Osteoblast (primary cell): ENCODE data around the gene SORCS1. TPM values are rescaled to one million over a fixed set of nuclear protein-coding genes. Genes with fewer than 3 reads are reported as not detected.

Experiments
- DNase-seq: peaks from one replicate; pipeline ENCODE4 v3.0.0; 2011; ENCODE audit warnings: low spot score, mixed read lengths; ENCODE audit not compliant: insufficient read length; ENCODE audit errors: missing footprints
- H2AFZ ChIP-seq: 2 replicates; pipeline ENCODE4 v1.6.0; 2011; ENCODE audit warnings: mild to moderate bottlenecking, low read length
- H3K27ac ChIP-seq: 2 replicates; pipeline ENCODE4 v1.5.1; 2011; ENCODE audit warnings: mild to moderate bottlenecking, low read depth, low read length, moderate library complexity
- H3K27me3 ChIP-seq: 2 replicates; pipeline ENCODE4 v1.6.0; 2012; ENCODE audit warnings: mild to moderate bottlenecking, control low read depth, inconsistent platforms, low read length, moderate library complexity; ENCODE audit not compliant: insufficient read depth
- H3K36me3 ChIP-seq: 2 replicates; pipeline ENCODE4 v1.5.1; 2011; ENCODE audit warnings: mild to moderate bottlenecking, low read length, control low read depth, moderate library complexity; ENCODE audit not compliant: insufficient read depth
- H3K4me1 ChIP-seq: 2 replicates; pipeline ENCODE4 v1.5.1; 2011; ENCODE audit warnings: mild to moderate bottlenecking, low read length, control low read depth, moderate library complexity; ENCODE audit not compliant: insufficient read depth
- H3K4me2 ChIP-seq: 2 replicates; pipeline ENCODE4 v1.6.0; 2011; ENCODE audit warnings: mild to moderate bottlenecking, low read length; ENCODE audit not compliant: insufficient read depth
- H3K4me3 ChIP-seq: fragments of 200-600 bp; sonication (generic); 3 replicates; pipeline ENCODE4 v1.5.1; 2012; ENCODE audit warnings: mild to moderate bottlenecking, low read length, inconsistent platforms; ENCODE audit not compliant: insufficient read depth
- H3K79me2 ChIP-seq: 2 replicates; pipeline ENCODE4 v1.6.0; 2012; ENCODE audit warnings: mild to moderate bottlenecking, low read length, control low read depth, inconsistent platforms; ENCODE audit not compliant: insufficient read depth
- H3K9me3 ChIP-seq: 2 replicates; pipeline ENCODE4 v1.5.1; 2011; ENCODE audit warnings: low read depth, low read length, control low read depth
- H4K20me1 ChIP-seq: 2 replicates; pipeline ENCODE4 v1.6.0; 2012; ENCODE audit warnings: mild to moderate bottlenecking, low read length, control low read depth; ENCODE audit not compliant: insufficient read depth
- CTCF ChIP-seq: IDR thresholded peaks from 2 replicates; pipeline ENCODE4 v1.5.1; 2011; ENCODE audit warnings: mild to moderate bottlenecking, low read depth, low read length, moderate library complexity; ENCODE audit errors: extremely low read depth
- total RNA-seq: library from RNA; depleted of rRNA; stranded (reverse); fragments of >200 nt; gene quantifications from 2 replicates; pipeline ENCODE4 v1.2.3, GENCODE V29; 2012

Gene SORCS1
- total RNA-seq, 1 donor, result not detected

- no peak for TF ChIP-seq CTCF
- Histone ChIP-seq H3K9me3 (no peaks in the 10 kb centered on the region), H3K27me3 (no peaks in the 10 kb centered on the region), H4K20me1 (no peaks in the 10 kb centered on the region), H3K27ac (no peak overlapping the region), H3K79me2 (no peaks in the 10 kb centered on the region), H3K4me3 (no peak overlapping the region), H3K4me2 (no peak overlapping the region), H3K36me3 (no peaks in the 10 kb centered on the region), H2AFZ (no peak overlapping the region), H3K4me1 (no peaks in the 10 kb centered on the region)
- no peak for DNase-seq
These were observed 443.8 kb downstream of the SORCS1 start for GRCh38 chr10:106720683-106721082.

GRCh38 chr10:106716381-106716780, 448.1 kb downstream of the SORCS1 start:
- H3K27ac ChIP-seq, result no peak overlapping the region
- no peak overlapping the region for H3K4me3 ChIP-seq
- no peaks in the 10 kb centered on the region for H3K79me2 ChIP-seq
- H3K27me3 ChIP-seq, result no peaks in the 10 kb centered on the region
- TF ChIP-seq CTCF, result no peak
- H3K4me1 ChIP-seq, result no peaks in the 10 kb centered on the region
- H3K4me2 ChIP-seq, result no peak overlapping the region
- no peaks in the 10 kb centered on the region for H4K20me1 ChIP-seq
- no peaks in the 10 kb centered on the region for H3K9me3 ChIP-seq
- no peak overlapping the region for H2AFZ ChIP-seq
- no peak for DNase-seq
- no peaks in the 10 kb centered on the region for H3K36me3 ChIP-seq

GRCh38 chr10:106714734-106715555, 449.6 kb downstream of the SORCS1 start:
- H2AFZ ChIP-seq, result no peak overlapping the region
- no peaks in the 10 kb centered on the region for H3K4me1 ChIP-seq
- H4K20me1 ChIP-seq, result no peaks in the 10 kb centered on the region
- no peaks in the 10 kb centered on the region for H3K79me2 ChIP-seq
- no peak overlapping the region for H3K4me3 ChIP-seq
- no peak overlapping the region for H3K4me2 ChIP-seq
- no peak overlapping the region for H3K27ac ChIP-seq
- DNase-seq, result no peak
- H3K36me3 ChIP-seq, result no peaks in the 10 kb centered on the region
- TF ChIP-seq CTCF, result no peak
- H3K9me3 ChIP-seq, result no peaks in the 10 kb centered on the region
- H3K27me3 ChIP-seq, result no peaks in the 10 kb centered on the region

- Histone ChIP-seq H3K36me3 (no peaks in the 10 kb centered on the region), H4K20me1 (no peaks in the 10 kb centered on the region), H3K9me3 (no peaks in the 10 kb centered on the region), H3K27me3 (no peaks in the 10 kb centered on the region), H3K4me3 (no peak overlapping the region), H3K27ac (no peak overlapping the region), H3K4me2 (no peak overlapping the region), H3K4me1 (no peaks in the 10 kb centered on the region), H2AFZ (no peak overlapping the region), H3K79me2 (no peaks in the 10 kb centered on the region)
- no peak for TF ChIP-seq CTCF
- no peak for DNase-seq
These were observed 450.7 kb downstream of the SORCS1 start for GRCh38 chr10:106713846-106714245.
